Calu3 (cell line): ENCODE results near the gene RNF121. TPM values are rescaled to one million over a fixed set of nuclear protein-coding genes. Genes with fewer than 3 reads are reported as not detected.

Source experiments
- BruUV-seq: library from RNA; stranded (reverse); fragments of 400-500 nt; replicated peaks from 2 replicates; lab custom pipeline; 2021; lab: Mats Ljungman, UMichigan
- CTCF ChIA-PET: fragments of 300-600 bp; sonication (Branson Sonifier 250); formaldehyde crosslinking; loops from one replicate; lab custom pipeline; 2022; ENCODE audit warnings: antibody characterized with exemption; lab: Charles Lee
- DNase-seq: peaks from one replicate; pipeline ENCODE4 v3.0.0; 2022
- H3K27ac Mint-ChIP-seq: one replicate; pipeline ENCODE4 v1.8.0; 2022; ENCODE audit warnings: mixed read lengths; ENCODE audit not compliant: unreplicated experiment
- H3K27me3 Mint-ChIP-seq: one replicate; pipeline ENCODE4 v1.8.0; 2022; ENCODE audit warnings: mixed read lengths; ENCODE audit not compliant: unreplicated experiment
- H3K36me3 Mint-ChIP-seq: one replicate; pipeline ENCODE4 v1.8.0; 2022; ENCODE audit warnings: mild to moderate bottlenecking, moderate library complexity, mixed read lengths; ENCODE audit not compliant: insufficient read depth, unreplicated experiment
- H3K4me1 Mint-ChIP-seq: one replicate; pipeline ENCODE4 v1.8.0; 2022; ENCODE audit warnings: mild to moderate bottlenecking, low read depth, mixed read lengths; ENCODE audit not compliant: unreplicated experiment
- H3K4me3 Mint-ChIP-seq: one replicate; pipeline ENCODE4 v1.8.0; 2022; ENCODE audit warnings: mild to moderate bottlenecking, low read depth, moderate library complexity, mixed read lengths; ENCODE audit not compliant: unreplicated experiment
- H3K9me3 Mint-ChIP-seq: one replicate; pipeline ENCODE4 v1.8.0; 2022; ENCODE audit warnings: low read depth, mixed read lengths; ENCODE audit not compliant: unreplicated experiment
- intact Hi-C: fragments of 100-400 bp; cut with micrococcal nuclease; formaldehyde crosslinking; loops from one replicate; pipeline ENCODE4 v1.10.0; 2022; ENCODE audit not compliant: unreplicated experiment
- total RNA-seq: library from RNA; stranded (reverse); gene quantifications from 2 replicates; pipeline ENCODE4 v1.2.3, GENCODE V29; 2022
- TF ChIP-seq, protein P1 (sequence below): fragments of 200-600 bp; IDR thresholded peaks from one replicate; pipeline ENCODE4 v1.8.0; 2022; ENCODE audit warnings: antibody characterized with exemption; ENCODE audit not compliant: unreplicated experiment

The RNF121 gene
- total RNA-seq, 1 experiment from 2014 or later: 51.7 TPM

DNA sequence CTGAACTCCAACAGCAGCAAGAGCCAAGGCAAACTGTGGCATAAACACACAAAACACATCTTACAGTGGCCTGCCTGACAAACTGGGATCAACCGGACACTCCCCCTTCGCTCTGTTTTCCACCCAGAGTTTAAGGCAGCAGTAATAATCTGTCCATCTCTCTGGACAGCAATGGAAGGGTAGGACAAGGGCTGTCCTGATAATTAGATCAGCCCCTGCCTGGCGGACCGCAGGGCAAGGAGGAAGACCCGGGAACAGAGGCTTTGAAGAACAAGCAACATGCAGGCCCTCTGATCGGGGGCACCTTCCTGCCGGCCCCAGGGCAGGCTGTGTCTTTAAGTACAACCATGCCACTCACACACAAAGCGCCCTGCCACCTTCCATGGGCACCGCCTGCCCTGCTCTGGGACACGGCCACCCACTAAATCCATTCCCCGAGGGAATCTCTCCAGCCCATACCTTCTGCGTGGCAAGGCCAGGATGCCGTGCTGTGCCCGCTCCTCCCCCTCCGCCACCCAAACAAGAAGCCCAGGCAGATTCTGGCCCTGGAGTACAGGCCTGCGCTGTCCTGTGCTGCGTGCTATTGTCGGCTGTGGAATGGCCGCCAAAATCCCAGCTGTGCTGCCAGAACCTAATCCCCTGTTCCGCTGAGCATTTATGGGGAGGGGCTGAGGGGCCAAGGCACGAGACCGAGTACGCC lies 112.7 kb downstream of the RNF121 start:
- Mint-ChIP-seq H3K36me3 (peaks cover 8% of the 10 kb centered on the region), H3K27me3 (no peaks in the 10 kb centered on the region), H3K27ac (no peak overlapping the region), H3K4me1 (peaks cover 25% of the 10 kb centered on the region), H3K9me3 (no peaks in the 10 kb centered on the region), H3K4me3 (no peak overlapping the region)
- BruUV-seq: no TSS peak
- CTCF ChIA-PET: interaction anchor here (1.4 to 1.8 kb wide), 2 partner anchors 16 to 25 kb away, joined by 5 to 14 read pairs; no protein-coding TSS in a partner anchor
- TF ChIP-seq, protein P1, sequence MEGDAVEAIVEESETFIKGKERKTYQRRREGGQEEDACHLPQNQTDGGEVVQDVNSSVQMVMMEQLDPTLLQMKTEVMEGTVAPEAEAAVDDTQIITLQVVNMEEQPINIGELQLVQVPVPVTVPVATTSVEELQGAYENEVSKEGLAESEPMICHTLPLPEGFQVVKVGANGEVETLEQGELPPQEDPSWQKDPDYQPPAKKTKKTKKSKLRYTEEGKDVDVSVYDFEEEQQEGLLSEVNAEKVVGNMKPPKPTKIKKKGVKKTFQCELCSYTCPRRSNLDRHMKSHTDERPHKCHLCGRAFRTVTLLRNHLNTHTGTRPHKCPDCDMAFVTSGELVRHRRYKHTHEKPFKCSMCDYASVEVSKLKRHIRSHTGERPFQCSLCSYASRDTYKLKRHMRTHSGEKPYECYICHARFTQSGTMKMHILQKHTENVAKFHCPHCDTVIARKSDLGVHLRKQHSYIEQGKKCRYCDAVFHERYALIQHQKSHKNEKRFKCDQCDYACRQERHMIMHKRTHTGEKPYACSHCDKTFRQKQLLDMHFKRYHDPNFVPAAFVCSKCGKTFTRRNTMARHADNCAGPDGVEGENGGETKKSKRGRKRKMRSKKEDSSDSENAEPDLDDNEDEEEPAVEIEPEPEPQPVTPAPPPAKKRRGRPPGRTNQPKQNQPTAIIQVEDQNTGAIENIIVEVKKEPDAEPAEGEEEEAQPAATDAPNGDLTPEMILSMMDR: no peak
- intact Hi-C loops: loop anchor here (5.0 kb wide), 1 partner anchor 36 kb away; no protein-coding TSS in a partner anchor
- peak; percentile 56 for DNase-seq

- CTCF ChIA-PET: no interaction called here
- H3K4me3 Mint-ChIP-seq: no peak overlapping the region
These were observed 113.4 kb downstream of the RNF121 start for GRCh38 chr11:72042064-72042745.

DNA sequence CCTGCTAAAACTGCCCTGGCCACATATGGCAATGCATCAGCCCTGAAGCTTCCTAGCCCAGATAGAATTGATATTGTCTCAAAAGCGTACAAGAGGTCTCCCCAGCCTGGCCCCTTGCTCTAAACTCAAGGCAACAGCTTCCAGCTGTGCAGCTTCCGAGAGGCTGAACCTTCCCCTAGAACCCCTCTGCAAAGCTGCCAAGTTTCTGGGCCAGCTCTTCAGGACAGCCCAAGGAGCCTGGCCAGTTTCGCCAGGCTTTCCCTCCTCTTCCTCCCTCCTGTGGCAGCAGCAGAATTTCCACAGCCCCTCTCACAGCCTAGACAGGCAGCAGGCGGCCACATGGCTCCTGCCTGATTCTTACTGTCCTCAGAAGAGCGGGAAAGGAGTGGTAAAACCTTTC lies 117.0 kb downstream of the RNF121 start:
- TF ChIP-seq, protein P1: no peak
- CTCF ChIA-PET: no interaction called here
- no TSS peak for BruUV-seq
- DNase-seq: no peak
- Mint-ChIP-seq H3K4me3 (no peak overlapping the region), H3K27me3 (no peaks in the 10 kb centered on the region), H3K27ac (no peak overlapping the region), H3K9me3 (no peaks in the 10 kb centered on the region), H3K4me1 (peaks cover 19% of the 10 kb centered on the region), H3K36me3 (no peaks in the 10 kb centered on the region)
- intact Hi-C loops: no loop called here

More at GRCh38 chr11:72042064-72042745, 113.4 kb downstream of the RNF121 start:
- Mint-ChIP-seq H3K27ac (no peak overlapping the region), H3K9me3 (no peaks in the 10 kb centered on the region), H3K27me3 (no peaks in the 10 kb centered on the region), H3K36me3 (peaks cover 8% of the 10 kb centered on the region), H3K4me1 (peaks cover 19% of the 10 kb centered on the region)
- no TSS peak for BruUV-seq
- no peak for DNase-seq
- TF ChIP-seq, protein P1: no peak
- intact Hi-C loops: loop anchor here (5.0 kb wide), 1 partner anchor 35 kb away; no protein-coding TSS in a partner anchor

Other genes with a start within 250 kb of the RNF121 start
- not detected in 2 replicates for gene DEFB108B, start 95.8 kb upstream of the RNF121 start, total RNA-seq
- not detected in 2 replicates for gene DEFB131B, start 50.6 kb upstream of the RNF121 start, total RNA-seq
- 18.5 and 20.4 TPM in 2 replicates for gene XNDC1N, start 452 bp upstream of the RNF121 start, total RNA-seq
- 12.4 and 13.2 TPM in 2 replicates for gene IL18BP, start 69.9 kb downstream of the RNF121 start, total RNA-seq
- gene NUMA1, start 151.5 kb downstream of the RNF121 start, total RNA-seq: 140 and 146 TPM in 2 replicates
- gene LRRC51, start 151.8 kb downstream of the RNF121 start, total RNA-seq: 8.5 and 11.0 TPM in 2 replicates
- gene LAMTOR1, start 174.3 kb downstream of the RNF121 start, total RNA-seq: 67.1 and 73.5 TPM in 2 replicates
- gene TOMT, start 176.9 kb downstream of the RNF121 start, total RNA-seq: not detected in 2 replicates
- 25.8 and 29.4 TPM in 2 replicates for gene ANAPC15, start 183.6 kb downstream of the RNF121 start, total RNA-seq
- gene FOLR3, start 206.7 kb downstream of the RNF121 start, total RNA-seq: not detected in 2 replicates